Bladder microvascular endothelial cell (primary cell): ENCODE measurements around the gene ACRBP. TPM values are rescaled to one million over a fixed set of nuclear protein-coding genes. Genes with fewer than 3 reads are reported as not detected.

Experiments used
- total RNA-seq: library from RNA; depleted of rRNA; stranded (reverse); fragments of >200 nt; gene quantifications from 2 replicates; pipeline ENCODE4 v1.2.3, GENCODE V29; 2014

Gene ACRBP
- 0.16 and 0.57 TPM in 2 replicates for total RNA-seq

DNA sequence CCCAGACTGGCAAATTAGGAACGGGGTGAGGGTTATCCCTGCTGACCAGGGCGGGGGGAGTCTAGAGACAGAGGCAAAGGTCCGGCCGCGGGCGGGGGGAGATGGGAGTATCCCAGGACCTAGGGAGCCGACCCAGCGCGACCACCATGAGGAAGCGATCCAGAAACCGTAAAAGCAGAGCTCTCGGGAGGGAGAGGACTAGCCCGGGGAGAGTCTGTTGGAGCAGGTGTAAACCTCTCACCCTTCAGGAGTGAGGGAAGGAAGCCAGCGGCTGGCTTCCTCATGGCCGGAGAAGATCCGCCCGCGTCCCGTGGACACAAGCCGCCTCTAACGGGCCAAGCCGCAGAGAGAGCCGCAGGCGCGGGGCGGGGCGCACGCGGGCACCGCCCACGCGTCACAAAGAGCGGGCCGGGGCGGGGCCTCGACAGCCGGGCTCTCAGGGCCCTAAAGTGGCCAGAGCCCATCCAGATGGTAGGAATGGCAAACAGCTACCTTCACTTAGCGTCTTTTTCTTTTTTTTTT, at the start of gene ACRBP:
Gene ACRBP, minus strand, starts transcription at position 350 of the 522 bp plus-strand sequence. Its CDS starts 66 bp downstream, at position 284.

DNA sequence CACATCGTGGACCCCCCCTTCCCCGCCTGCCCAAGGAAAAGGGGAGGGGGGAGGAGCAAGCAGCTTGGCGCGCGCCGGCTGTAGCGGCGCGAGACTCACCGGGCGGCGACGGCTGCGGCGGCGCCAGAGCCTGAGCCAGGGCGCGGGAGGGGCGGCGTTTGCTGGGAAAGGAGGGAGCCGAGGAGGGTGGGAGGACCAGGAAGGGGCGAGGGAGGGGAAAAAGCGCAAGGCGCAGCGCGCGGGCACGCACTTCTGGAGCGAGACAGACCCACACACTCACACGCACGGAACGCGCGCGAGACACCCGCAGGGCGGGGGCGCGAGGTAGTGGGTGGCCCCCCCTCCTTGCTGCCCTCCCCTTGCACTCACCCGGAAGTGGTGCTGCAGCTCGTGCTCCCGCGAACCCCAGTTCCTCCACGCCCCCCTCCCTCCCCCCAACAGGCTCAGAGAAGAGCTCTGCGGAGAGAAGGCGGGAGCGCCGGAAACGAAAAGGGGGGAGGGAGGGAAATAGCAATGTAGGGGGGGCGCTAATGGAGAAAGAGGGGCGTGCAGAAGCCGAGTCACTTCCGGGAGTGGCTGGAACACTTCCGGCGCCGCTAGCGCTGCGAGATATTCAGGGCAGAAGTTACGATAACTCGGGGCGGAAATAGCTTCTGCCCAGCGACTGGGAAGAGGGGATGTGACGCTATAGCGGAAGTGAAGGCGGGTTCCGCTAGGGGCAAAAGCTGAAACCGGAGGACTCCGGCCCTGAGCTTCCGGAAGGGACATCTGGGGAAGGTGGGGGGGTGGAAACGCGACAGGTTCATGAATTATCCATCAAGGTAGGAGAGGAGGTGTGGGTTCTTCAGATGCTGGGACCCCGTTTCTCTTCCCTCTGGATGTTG, 42.0 kb upstream of the ACRBP start, which contains the start of gene ZNF384:
Gene ZNF384, minus strand, starts transcription at position 377 of the 884 bp plus-strand sequence. CDS start 9,855 bp downstream, outside the sequence.

DNA sequence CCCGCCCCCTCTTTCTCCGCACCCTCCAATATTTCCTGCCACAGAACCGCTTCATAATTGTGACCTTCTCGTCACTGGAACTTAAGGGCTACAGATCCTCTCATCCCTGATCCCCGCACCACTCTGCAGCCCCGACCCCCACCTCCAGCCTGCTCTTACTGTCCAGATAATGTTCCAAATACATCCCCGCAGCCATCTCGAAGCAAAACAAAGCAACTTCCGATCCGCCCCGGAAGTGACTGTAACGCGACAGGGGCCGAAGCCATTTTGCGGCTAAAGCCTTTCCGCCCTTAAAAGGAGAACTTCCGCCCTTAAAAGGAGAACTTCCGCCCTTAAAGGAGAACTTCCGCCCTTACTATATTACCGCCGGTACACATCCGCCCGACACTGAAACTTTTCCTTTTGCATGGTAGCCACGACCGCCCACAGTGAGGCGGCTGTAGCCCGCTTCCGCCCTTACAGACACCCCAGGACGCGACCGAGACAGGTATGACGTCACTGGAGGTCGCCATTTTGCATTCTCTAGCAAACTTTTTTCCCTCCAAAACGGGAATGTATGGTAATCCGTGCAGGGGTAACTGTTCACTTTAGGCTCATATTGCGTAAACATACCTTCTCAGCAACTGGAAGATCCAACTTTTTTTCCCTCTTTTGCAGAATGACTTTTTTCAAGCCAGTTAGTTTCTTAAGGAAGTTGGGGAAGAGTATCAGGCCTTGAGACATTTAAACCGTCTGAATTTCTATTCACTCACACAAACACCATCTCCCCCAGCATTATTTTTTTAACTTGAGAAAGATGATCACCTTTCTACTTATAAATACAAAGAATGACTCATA, 15.9 kb upstream of the ACRBP start, which contains the start of gene ING4:
Gene ING4, minus strand, starts transcription at position 214 of the 837 bp plus-strand sequence. Its CDS starts 18 bp downstream, at position 196.

DNA sequence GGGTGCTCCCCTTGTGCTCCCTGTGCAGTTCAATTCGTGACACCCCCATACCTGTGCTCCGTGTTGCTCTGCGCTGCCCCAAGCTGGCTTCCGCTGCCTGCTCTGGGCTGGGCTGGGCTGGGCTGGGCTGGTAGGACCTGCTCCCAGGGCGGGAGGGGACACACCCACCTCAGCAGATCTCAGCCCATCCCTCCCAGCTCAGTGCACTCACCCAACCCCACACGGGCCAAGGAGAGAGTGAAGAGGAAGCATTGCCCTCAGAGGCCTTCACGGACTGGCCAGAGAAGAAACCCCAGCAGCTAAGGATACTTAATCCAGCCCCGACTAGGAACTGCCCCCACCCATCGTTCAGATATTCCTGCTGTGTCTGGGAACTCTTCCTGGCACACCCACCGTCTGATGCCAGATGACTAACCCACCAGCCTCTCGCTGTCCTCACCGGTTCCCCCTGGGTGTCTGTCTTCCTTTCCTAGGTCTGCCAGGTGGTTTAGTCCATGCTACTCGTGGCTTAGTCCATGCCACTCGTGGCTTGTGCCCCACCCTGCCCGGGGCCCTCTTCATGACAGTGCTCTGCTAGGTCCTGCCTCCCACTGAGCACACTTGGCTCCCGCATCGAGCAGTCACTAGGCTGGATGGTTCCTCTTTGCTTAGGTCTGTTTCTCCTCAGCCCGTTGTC, 11.2 kb downstream of the ACRBP start, which contains the start of gene LPAR5:
Gene LPAR5, minus strand, starts transcription at position 104 of the 676 bp plus-strand sequence. CDS start 14,711 bp downstream, outside the sequence.

Other genes with a start within 250 kb of the ACRBP start
- not detected in 2 replicates for gene CD27, start 202.5 kb downstream of the ACRBP start, total RNA-seq
- gene TAPBPL, start 195.4 kb downstream of the ACRBP start, total RNA-seq, result 11.8 and 17.4 TPM in 2 replicates
- 1.9 and 7.9 TPM in 2 replicates for gene VAMP1, start 176.8 kb downstream of the ACRBP start, total RNA-seq
- gene MRPL51, start 154.2 kb downstream of the ACRBP start, total RNA-seq, result 107 and 118 TPM in 2 replicates
- gene NCAPD2, start 153.3 kb downstream of the ACRBP start, total RNA-seq, result 36.8 and 54.2 TPM in 2 replicates
- 3,225 and 4,830 TPM in 2 replicates for gene GAPDH, start 112.9 kb downstream of the ACRBP start, total RNA-seq
- gene IFFO1, start 91.4 kb downstream of the ACRBP start, total RNA-seq, result 6.6 and 12.7 TPM in 2 replicates
- gene NOP2, start 79.1 kb downstream of the ACRBP start, total RNA-seq, result 6.5 and 19.4 TPM in 2 replicates
- 158 and 246 TPM in 2 replicates for gene CHD4, start 40.1 kb downstream of the ACRBP start, total RNA-seq
- gene LPAR5, start 11.5 kb downstream of the ACRBP start, total RNA-seq, result not detected in 2 replicates
- 27.2 and 43.3 TPM in 2 replicates for gene ING4, start 15.7 kb upstream of the ACRBP start, total RNA-seq
- gene ZNF384, start 41.9 kb upstream of the ACRBP start, total RNA-seq, result 6.5 and 18.5 TPM in 2 replicates
- gene PIANP, start 53.4 kb upstream of the ACRBP start, total RNA-seq, result not detected in 2 replicates
- gene COPS7A, start 76.6 kb upstream of the ACRBP start, total RNA-seq, result 27.8 and 75.8 TPM in 2 replicates
- 75.8 and 151 TPM in 2 replicates for gene MLF2, start 105.7 kb upstream of the ACRBP start, total RNA-seq
- 50.5 and 163 TPM in 2 replicates for gene PTMS, start 118.9 kb upstream of the ACRBP start, total RNA-seq
- gene LAG3, start 125.1 kb upstream of the ACRBP start, total RNA-seq, result 0.13 and 0.16 TPM in 2 replicates
- not detected in 2 replicates for gene CD4, start 142.1 kb upstream of the ACRBP start, total RNA-seq
- 0.50 and 1.5 TPM in 2 replicates for gene GPR162, start 174.4 kb upstream of the ACRBP start, total RNA-seq
- gene P3H3, start 181.0 kb upstream of the ACRBP start, total RNA-seq, result 10.4 and 30.2 TPM in 2 replicates
- gene GNB3, start 193.5 kb upstream of the ACRBP start, total RNA-seq, result 0.44 TPM in 1 of 2 replicates, not detected in the other
- 7.0 and 13.4 TPM in 2 replicates for gene CDCA3, start 203.9 kb upstream of the ACRBP start, total RNA-seq
- 72.7 and 101 TPM in 2 replicates for gene USP5, start 204.7 kb upstream of the ACRBP start, total RNA-seq
- 873 and 896 TPM in 2 replicates for gene TPI1, start 220.1 kb upstream of the ACRBP start, total RNA-seq
- gene SPSB2, start 225.9 kb upstream of the ACRBP start, total RNA-seq, result 3.6 and 4.0 TPM in 2 replicates